ENCODE measurements around the gene SH3RF2. TPM values are rescaled to one million over a fixed set of nuclear protein-coding genes. Genes with fewer than 3 reads are reported as not detected.

SH3RF2 gene
- total RNA-seq, 2 experiments from 2014 or later, result not detected

DNA sequence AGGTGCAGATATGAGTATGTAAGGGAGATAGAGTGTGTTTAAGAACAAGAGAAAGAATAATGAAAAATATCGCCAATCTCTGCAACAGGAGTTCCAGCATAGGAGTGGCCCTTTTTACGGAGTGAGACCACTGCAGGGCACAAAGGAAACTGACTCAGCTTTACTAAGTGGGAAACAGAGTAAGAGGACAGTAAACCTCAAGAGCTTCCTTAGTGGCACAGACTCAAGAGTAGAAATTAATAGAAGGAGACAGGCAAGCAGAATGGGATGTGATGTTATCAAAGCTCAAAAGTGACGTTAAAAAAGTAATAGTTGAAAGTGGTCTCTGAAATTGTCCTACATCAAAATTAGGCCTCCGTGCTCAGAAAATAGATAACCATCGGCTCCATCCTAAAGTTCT, 2.1 kb upstream of the SH3RF2 start:
- POLR2A ChIA-PET, result no interaction called here
- Mint-ChIP-seq H3K36me3 (no peaks in the 10 kb centered on the region), H3K27me3 (peaks cover 39% of the 10 kb centered on the region), H3K27ac (no peak overlapping the region), H3K4me3 (no peak overlapping the region), H3K4me1 (peaks cover 8% of the 10 kb centered on the region), H3K9me3 (no peaks in the 10 kb centered on the region)
- ATAC-seq (ENCODE audit: low read depth) (no peak), DNase-seq (no peak)

DNA sequence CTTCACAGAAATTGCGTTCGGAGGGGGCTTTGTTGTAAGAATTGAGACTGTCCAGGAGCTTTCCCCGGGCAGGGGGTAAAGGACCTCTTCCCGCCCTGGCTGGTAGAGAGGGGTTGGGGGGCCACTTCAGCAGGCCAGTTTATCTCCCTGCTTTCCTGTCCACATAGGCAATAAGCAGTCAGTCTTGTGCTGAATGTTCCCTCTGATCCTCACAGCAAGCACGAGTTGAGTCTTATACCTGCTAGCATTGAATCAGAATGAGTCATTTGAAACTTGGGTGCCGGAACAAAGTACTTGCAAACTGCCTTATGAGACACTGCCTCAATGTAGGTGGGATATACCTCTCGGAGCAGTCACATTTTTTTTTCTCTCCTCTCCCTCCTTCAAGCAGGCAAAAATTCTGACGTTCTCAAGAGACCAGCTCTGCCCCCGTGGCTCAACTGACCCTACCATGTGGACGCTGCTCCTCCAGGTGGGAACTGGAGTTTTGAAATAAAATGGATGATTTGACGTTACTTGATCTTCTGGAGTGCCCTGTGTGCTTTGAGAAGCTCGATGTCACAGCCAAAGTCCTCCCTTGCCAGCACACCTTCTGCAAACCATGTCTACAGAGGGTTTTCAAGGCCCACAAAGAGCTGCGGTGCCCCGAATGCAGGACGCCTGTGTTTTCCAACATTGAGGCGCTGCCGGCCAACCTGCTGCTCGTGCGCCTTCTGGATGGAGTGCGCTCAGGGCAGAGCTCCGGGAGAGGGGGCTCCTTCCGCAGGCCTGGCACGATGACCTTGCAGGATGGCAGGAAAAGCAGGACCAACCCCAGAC, 1.3 kb downstream of the SH3RF2 start:
- no peak for ATAC-seq (ENCODE audit: low read depth)
- POLR2A ChIA-PET, result no interaction called here
- no peaks in the 10 kb centered on the region for H3K9me3 Mint-ChIP-seq
- H3K4me1 Mint-ChIP-seq, result peaks cover 8% of the 10 kb centered on the region
- peaks cover 46% of the 10 kb centered on the region for H3K27me3 Mint-ChIP-seq
- no peaks in the 10 kb centered on the region for H3K36me3 Mint-ChIP-seq
- H3K27ac Mint-ChIP-seq, result no peak overlapping the region
- no peak for DNase-seq
- no peak overlapping the region for H3K4me3 Mint-ChIP-seq

DNA sequence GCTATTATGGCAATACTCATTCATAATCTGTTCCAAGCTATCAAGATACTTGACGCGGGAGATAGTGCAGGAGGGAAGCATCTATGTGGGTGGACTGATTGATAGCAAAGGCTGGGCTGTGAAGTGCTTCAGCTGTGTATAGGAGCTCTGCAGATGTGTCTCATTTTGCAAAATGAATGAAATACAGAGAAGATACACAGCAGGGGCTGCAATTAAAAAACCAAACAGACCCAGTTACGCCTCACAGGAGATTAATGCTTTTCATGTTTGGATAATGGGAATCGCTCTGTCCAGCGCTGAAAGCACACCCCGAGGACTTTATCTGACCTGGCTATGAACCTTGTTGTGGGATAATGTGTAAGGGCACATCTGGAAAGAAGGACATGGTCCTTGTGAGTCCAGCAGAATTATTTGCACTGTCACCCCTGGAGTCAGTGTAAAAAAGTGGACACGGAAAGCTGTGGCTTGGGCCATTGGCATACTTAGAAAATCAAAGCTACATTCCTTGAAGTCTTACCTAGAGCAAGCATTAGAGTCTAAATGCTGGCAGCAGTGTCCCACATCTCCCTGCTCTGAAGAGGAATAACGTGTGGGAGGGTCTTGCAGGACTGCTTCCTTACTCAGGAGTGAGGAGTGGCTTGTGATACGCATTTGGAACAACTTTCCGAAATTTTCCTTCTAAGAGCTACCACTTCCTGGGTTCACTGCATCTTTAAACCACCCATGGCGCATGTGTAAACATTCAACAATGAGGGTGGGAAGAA, 2.6 kb downstream of the SH3RF2 start:
- no peak overlapping the region for H3K27ac Mint-ChIP-seq
- no peak overlapping the region for H3K4me3 Mint-ChIP-seq
- no peaks in the 10 kb centered on the region for H3K9me3 Mint-ChIP-seq
- no peak for ATAC-seq (ENCODE audit: low read depth)
- peaks cover 8% of the 10 kb centered on the region for H3K4me1 Mint-ChIP-seq
- DNase-seq, result no peak
- H3K27me3 Mint-ChIP-seq, result peaks cover 51% of the 10 kb centered on the region
- H3K36me3 Mint-ChIP-seq, result no peaks in the 10 kb centered on the region
- POLR2A ChIA-PET, result no interaction called here

DNA sequence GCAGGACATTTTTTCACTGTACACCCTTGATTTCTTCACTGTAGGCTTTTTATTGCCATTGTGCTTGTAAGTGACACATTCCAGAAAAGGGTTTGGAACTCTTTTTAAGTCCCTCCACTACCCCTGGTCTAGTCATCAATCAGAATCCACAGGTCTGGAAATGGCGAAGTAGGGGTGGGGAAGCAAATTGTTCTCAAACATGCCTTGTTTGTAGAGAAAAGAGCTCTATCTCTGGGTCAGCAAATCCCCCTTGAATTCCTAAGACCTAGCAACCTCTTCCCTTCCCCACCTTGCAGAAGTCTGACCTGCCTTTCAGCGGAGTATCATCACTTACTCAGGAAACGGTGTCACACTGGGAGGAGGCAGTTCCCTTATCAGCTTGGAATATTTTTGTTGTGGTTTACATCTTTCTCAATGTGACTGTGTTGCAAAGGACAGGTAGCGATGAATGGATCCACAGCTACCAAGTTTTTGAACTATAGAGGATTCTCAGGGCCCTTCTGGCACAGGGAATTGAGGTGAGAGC, 3.2 kb downstream of the SH3RF2 start:
- no peaks in the 10 kb centered on the region for H3K36me3 Mint-ChIP-seq
- H3K27me3 Mint-ChIP-seq, result peaks cover 52% of the 10 kb centered on the region
- no peaks in the 10 kb centered on the region for H3K9me3 Mint-ChIP-seq
- H3K4me1 Mint-ChIP-seq, result peaks cover 8% of the 10 kb centered on the region
- no peak for ATAC-seq (ENCODE audit: low read depth)
- DNase-seq, result no peak
- no peak overlapping the region for H3K27ac Mint-ChIP-seq
- H3K4me3 Mint-ChIP-seq, result no peak overlapping the region
- POLR2A ChIA-PET, result no interaction called here

DNA sequence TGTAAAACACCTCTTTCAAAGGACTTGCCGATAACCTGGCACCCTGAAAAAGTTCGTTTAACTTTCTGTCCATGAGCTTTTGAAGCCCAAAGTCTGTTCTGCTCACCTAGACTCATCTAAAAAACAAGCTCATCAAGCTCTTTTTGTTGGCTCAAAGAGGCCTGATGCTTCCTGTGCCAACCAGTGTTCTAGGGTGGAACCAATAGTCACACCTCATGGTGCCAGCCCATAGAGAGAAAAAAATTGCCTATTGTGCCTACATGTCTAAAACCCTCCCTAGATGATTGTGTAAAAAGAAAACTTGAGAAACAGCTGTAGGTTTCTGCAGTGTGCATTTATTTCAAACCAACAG, 4.7 kb downstream of the SH3RF2 start:
- DNase-seq (no peak), ATAC-seq (ENCODE audit: low read depth) (no peak)
- H3K4me1 Mint-ChIP-seq, result peaks cover 12% of the 10 kb centered on the region
- no peak overlapping the region for H3K27ac Mint-ChIP-seq
- H3K27me3 Mint-ChIP-seq, result peaks cover 46% of the 10 kb centered on the region
- no peak overlapping the region for H3K4me3 Mint-ChIP-seq
- POLR2A ChIA-PET, result no interaction called here
- H3K36me3 Mint-ChIP-seq, result no peaks in the 10 kb centered on the region
- no peaks in the 10 kb centered on the region for H3K9me3 Mint-ChIP-seq

DNA sequence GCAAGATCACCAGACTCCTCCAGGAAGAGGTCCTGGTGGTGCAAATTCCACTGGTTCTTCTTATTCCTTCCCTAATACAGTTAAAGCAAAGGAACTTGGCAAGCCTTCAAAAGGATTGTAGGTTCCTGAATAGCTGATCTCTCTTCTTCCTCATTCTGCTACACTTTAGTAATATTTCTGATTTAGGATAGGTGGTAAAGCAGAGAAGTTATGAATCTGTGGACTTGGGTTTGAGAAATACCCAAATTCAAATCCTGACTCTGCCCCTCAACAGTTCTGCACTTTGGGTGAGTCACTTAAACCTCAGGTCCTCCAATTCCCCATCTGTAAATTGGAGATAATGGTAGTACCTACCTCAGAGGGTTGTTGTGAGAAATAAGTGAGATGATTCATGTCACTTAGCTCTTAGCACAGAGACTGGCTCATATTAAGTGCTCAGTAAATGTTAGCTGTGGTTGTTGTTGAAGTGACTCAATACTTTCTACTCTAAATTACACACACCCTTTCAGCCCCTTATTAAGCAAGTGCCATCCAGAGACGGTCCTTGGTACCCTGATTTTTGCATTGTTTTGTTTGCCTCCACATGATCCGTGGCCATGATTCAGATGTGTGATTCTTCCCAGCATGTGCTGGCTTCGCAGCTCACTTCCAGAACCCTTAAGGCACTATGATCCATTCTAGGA, 5.2 kb downstream of the SH3RF2 start:
- no peak overlapping the region for H3K27ac Mint-ChIP-seq
- no peak for DNase-seq
- H3K36me3 Mint-ChIP-seq, result no peaks in the 10 kb centered on the region
- POLR2A ChIA-PET, result no interaction called here
- no peaks in the 10 kb centered on the region for H3K9me3 Mint-ChIP-seq
- H3K4me1 Mint-ChIP-seq, result peaks cover 12% of the 10 kb centered on the region
- peaks cover 41% of the 10 kb centered on the region for H3K27me3 Mint-ChIP-seq
- H3K4me3 Mint-ChIP-seq, result no peak overlapping the region
- no peak for ATAC-seq (ENCODE audit: low read depth)

DNA sequence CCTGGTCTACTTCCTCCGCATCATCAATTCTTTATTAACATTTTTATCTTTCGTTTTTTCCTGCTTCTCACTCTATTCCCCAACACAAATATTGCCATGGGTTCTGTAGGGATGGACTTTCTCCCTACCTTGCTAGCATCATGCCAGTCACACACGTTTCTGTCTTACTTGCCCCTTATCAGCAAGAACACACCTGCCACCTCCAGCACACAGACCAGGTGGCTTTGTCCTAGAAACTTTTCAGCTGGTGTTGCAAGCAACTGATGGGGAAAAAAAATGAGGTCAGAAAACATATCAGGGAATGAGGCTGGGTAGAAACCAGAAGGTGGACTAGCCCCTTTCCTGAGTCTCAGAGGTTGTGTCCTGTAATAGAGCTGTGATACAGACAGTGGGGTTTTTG, 5.8 kb downstream of the SH3RF2 start:
- no peak overlapping the region for H3K27ac Mint-ChIP-seq
- no peak for ATAC-seq (ENCODE audit: low read depth)

DNA sequence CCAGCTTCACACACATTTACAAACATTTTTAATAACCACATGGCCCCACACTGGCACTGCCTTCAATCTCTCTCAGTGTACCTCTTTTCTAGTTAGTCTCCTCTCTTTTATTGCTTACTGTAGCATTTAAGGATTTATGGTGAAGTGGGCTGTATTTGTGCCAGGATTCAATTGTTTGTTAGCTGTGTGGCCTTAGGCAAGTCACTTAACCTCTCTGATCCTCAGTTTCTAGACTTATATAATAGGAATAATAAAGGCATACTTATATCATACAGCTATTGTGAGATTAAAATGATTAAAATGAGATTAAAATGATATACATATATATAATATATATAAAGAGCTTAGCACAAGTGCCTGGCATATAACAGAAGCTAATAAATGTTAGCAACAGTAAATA, 6.4 kb downstream of the SH3RF2 start:
- POLR2A ChIA-PET, result no interaction called here
- no peaks in the 10 kb centered on the region for H3K36me3 Mint-ChIP-seq
- no peaks in the 10 kb centered on the region for H3K9me3 Mint-ChIP-seq
- peaks cover 29% of the 10 kb centered on the region for H3K27me3 Mint-ChIP-seq
- no peak for DNase-seq
- H3K4me1 Mint-ChIP-seq, result peaks cover 15% of the 10 kb centered on the region
- H3K27ac Mint-ChIP-seq, result no peak overlapping the region
- ATAC-seq (ENCODE audit: low read depth), result no peak
- no peak overlapping the region for H3K4me3 Mint-ChIP-seq

More for the DNA sequence above, 5.8 kb downstream of the SH3RF2 start:
- no peaks in the 10 kb centered on the region for H3K9me3 Mint-ChIP-seq
- POLR2A ChIA-PET, result no interaction called here
- peaks cover 14% of the 10 kb centered on the region for H3K4me1 Mint-ChIP-seq
- no peak overlapping the region for H3K4me3 Mint-ChIP-seq
- no peaks in the 10 kb centered on the region for H3K36me3 Mint-ChIP-seq
- peaks cover 35% of the 10 kb centered on the region for H3K27me3 Mint-ChIP-seq
- no peak for DNase-seq

DNA sequence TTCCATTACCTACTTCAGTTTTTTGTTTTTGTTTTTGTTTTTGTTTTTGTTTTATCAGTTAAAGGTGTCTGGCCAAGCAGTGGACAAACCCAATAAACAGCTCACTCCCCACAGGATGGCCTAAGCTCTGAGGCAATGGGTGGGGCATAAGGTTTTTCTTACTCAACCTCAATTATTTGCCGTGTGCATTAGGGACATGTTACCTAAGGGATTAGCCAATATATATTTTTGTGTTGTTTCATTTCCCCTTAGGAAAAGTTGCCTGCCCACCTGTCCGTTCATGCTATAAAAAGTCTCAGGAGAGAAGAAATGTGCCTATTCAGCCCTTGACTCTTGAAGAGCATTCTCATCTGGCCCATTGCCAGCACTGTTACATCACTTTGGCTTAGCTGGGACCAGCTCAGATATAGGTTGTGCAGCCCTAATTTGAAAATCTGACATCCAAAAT, 7.3 kb downstream of the SH3RF2 start:
- Mint-ChIP-seq H3K36me3 (no peaks in the 10 kb centered on the region), H3K27ac (no peak overlapping the region), H3K9me3 (no peaks in the 10 kb centered on the region), H3K4me1 (peaks cover 15% of the 10 kb centered on the region), H3K4me3 (no peak overlapping the region), H3K27me3 (peaks cover 24% of the 10 kb centered on the region)
- no peak for ATAC-seq (ENCODE audit: low read depth)
- no peak for DNase-seq
- POLR2A ChIA-PET, result no interaction called here

DNA sequence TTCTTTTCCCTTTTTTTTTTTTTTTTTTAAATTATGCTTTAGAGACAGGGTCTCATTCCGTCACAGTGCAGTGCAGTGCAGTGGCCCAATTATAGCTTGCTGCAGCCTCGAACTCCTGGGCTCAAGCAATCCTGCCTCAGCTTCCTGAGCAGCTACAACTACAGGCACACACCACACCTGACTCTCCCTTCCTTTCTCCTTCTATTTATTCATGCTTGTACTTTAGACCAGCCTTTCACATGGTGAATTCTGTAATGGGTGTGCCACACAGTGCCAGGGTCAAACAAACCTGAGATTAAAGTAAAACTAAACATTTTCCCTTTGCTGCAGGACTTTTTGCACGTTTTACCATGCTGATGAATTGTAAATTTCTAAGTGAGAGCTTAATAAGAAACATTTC, 8.0 kb downstream of the SH3RF2 start:
- H3K9me3 Mint-ChIP-seq, result no peaks in the 10 kb centered on the region
- DNase-seq (no peak), ATAC-seq (ENCODE audit: low read depth) (no peak)
- no peak overlapping the region for H3K4me3 Mint-ChIP-seq
- H3K27me3 Mint-ChIP-seq, result peaks cover 28% of the 10 kb centered on the region
- H3K27ac Mint-ChIP-seq, result no peak overlapping the region
- no peaks in the 10 kb centered on the region for H3K36me3 Mint-ChIP-seq
- POLR2A ChIA-PET, result no interaction called here
- peaks cover 15% of the 10 kb centered on the region for H3K4me1 Mint-ChIP-seq

DNA sequence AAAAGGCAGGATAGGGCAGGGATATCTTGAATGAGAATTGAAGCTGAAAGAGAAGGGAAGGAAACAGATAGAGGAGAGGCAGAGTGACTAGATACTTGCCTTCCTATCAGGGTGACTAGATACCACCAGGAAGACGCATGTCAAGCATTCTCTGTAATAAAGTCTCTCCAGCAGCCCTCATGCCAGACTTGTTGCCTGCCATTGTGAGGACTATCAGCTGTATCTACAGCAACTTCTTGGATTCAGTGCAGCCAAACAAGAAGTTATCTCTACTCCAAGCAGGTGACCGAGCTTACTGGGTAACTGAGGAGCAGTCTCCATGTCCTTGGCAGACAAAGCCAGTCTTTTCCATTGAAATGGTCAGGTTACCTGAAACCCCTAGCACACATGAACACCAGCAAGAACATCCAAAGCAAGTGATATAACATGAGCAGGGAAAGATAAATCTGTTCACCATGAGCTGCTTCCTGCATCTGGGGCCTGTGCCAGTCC, 9.3 kb downstream of the SH3RF2 start:
- H3K36me3 Mint-ChIP-seq, result no peaks in the 10 kb centered on the region
- ATAC-seq (ENCODE audit: low read depth), result no peak
- H3K27ac Mint-ChIP-seq, result no peak overlapping the region
- POLR2A ChIA-PET, result no interaction called here
- H3K27me3 Mint-ChIP-seq, result peaks cover 36% of the 10 kb centered on the region
- H3K4me3 Mint-ChIP-seq, result no peak overlapping the region
- H3K9me3 Mint-ChIP-seq, result no peaks in the 10 kb centered on the region
- H3K4me1 Mint-ChIP-seq, result peaks cover 15% of the 10 kb centered on the region
- DNase-seq, result no peak

DNA sequence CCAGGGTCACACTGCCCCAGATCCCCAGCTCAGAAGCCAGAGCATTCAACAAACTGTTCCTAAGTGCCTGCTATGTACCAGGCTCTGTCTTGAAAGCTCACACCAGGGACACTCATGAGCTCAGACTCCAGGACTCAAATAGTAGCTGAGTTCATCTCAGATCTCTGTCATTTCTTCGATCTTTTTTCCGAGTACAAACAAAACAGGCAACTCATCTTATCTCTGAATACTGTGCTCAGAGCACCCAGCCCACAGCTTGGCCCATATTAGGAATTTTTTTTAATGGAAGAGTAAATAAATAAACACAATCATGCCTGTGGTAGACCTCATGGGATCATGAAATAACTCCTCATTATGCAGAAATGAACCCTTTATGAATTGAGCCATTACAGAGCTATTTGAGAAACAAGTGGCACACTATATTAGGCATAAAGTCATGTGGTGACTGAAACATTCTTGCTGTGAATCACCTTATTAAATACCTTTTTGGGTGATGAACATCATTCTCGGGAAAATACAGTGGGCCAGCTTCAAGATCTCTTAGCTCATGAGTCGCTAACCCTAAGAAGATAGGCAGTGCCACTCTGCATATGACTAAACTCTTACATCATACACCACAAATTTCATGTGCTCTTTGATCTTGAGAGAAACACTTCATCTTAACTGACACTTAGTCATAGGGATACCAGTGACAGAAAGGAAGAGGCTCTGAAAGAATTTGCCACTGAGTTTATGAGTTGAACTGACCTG, 9.9 kb downstream of the SH3RF2 start:
- POLR2A ChIA-PET, result no interaction called here
- Mint-ChIP-seq H3K27ac (no peak overlapping the region), H3K9me3 (no peaks in the 10 kb centered on the region), H3K27me3 (peaks cover 39% of the 10 kb centered on the region), H3K36me3 (no peaks in the 10 kb centered on the region), H3K4me3 (no peak overlapping the region), H3K4me1 (peaks cover 15% of the 10 kb centered on the region)
- DNase-seq, result no peak
- ATAC-seq (ENCODE audit: low read depth), result peak; percentile 85

DNA sequence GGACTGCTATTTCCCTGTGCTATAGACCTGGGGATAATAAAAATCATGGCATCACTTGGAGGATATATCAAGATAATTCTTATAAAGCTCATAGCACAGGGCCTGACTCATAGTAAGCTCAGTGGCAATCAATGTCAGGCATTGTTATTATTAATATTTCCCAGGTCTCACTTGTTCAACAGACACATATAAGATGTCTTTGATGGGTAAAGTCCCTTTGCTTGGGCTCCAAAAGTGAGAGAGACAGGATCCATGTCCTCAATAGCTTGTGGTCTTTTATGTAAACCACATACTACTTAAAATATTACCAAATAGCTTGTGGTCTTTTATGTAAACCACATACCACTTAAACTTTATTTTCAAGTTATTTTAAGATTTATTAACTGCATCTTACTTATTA, 11.2 kb downstream of the SH3RF2 start:
- DNase-seq, result no peak
- Mint-ChIP-seq H3K27ac (no peak overlapping the region), H3K27me3 (peaks cover 37% of the 10 kb centered on the region), H3K36me3 (no peaks in the 10 kb centered on the region), H3K4me1 (peaks cover 15% of the 10 kb centered on the region), H3K4me3 (no peak overlapping the region), H3K9me3 (no peaks in the 10 kb centered on the region)
- POLR2A ChIA-PET, result no interaction called here
- no peak for ATAC-seq (ENCODE audit: low read depth)

Data from activated naive CD8-positive, alpha-beta T cell treated with anti-CD3 and anti-CD28 coated beads, Interleukin-2, amount 10 ng/mL, durations not matched to agents 7 days and 5 days (primary cell).